Stomach (tissue), 4 donors: ENCODE results near the gene VARS2.

Experiments
- EP300 ChIP-seq: sonication (generic); formaldehyde crosslinking; IDR thresholded peaks from one replicate; pipeline ENCODE4 v1.6.1; 2017; ENCODE audit warnings: antibody characterized with exemption
- POLR2A ChIP-seq, 4 donors: fragments of 450-650 bp; IDR thresholded peaks; one replicate each; pipeline ENCODE4 v1.6.1; 2016; ENCODE audit warnings: antibody characterized with exemption in 4 of 4, control low read depth in 2 of 4, mild to moderate bottlenecking in 1 of 4, moderate library complexity in 1 of 4
- TF ChIP-seq, protein P1 (sequence below), 7 experiments: fragments of 450-650 bp in 4 of 7; fragments of 200-600 bp in 3 of 7; sonication (generic) in 3 of 7; IDR thresholded peaks; one replicate each; pipeline ENCODE4 v1.5.1; 2016 to 2019; ENCODE audit warnings: antibody characterized with exemption in 7 of 7, control low read depth in 2 of 7, mild to moderate bottlenecking in 1 of 7

DNA sequence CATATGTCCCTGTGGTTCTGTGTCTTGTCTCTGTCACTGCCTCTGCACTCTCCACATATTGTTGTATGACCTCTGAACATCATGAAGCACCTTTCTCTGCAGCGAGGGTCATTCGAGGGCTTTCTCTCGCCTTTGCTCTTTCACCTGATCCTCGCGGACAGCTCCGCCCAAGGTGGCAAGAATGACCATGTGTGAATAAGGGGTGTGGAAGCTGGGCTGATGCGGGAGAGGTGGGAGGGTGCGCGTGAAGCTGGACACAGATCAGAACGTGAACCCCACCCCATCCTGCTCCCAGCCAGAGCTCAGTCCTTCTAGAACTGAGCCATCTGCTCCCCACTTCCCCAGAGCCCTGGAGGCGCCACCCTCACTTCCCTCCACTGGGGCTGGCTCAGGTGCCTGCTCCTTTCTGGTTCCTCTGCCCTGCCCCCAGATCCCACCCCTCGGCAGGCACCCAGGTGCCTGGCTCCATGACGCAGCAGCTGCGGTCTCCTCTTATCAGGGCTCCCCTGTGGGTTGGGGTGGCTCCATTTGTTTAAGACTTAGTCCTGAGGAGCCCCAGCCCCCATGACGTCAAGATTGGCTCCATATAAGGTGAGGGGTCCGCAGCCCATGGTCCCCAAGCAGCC, 26.4 kb downstream of the VARS2 start, which contains the start of gene MUCL3:
- TF ChIP-seq POLR2A (IDR thresholded peaks at IDR 0.05) = no peak
- TF ChIP-seq, protein P1, sequence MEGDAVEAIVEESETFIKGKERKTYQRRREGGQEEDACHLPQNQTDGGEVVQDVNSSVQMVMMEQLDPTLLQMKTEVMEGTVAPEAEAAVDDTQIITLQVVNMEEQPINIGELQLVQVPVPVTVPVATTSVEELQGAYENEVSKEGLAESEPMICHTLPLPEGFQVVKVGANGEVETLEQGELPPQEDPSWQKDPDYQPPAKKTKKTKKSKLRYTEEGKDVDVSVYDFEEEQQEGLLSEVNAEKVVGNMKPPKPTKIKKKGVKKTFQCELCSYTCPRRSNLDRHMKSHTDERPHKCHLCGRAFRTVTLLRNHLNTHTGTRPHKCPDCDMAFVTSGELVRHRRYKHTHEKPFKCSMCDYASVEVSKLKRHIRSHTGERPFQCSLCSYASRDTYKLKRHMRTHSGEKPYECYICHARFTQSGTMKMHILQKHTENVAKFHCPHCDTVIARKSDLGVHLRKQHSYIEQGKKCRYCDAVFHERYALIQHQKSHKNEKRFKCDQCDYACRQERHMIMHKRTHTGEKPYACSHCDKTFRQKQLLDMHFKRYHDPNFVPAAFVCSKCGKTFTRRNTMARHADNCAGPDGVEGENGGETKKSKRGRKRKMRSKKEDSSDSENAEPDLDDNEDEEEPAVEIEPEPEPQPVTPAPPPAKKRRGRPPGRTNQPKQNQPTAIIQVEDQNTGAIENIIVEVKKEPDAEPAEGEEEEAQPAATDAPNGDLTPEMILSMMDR (IDR thresholded peaks at IDR 0.05) = no peak
- TF ChIP-seq EP300 = no peak
